HepG2 (cell line): ENCODE data around the gene TTC5. TPM values are rescaled to one million over a fixed set of nuclear protein-coding genes. Genes with fewer than 3 reads are reported as not detected.

ENCODE experiments used
- EHMT2 ChIP-seq: fragments of 200-600 bp; sonication (generic); IDR thresholded peaks from 2 replicates; pipeline ENCODE4 v1.7.0; 2017; ENCODE audit warnings: antibody characterized with exemption, low read depth, low read length, borderline replicate concordance
- FLYWCH1 ChIP-seq: sonication (generic); formaldehyde crosslinking; IDR thresholded peaks from 2 replicates; pipeline ENCODE4 v1.8.1; 2023; ENCODE audit warnings: mild to moderate bottlenecking, missing genetic modification reagents
- FOSL1 ChIP-seq: sonication (generic); formaldehyde crosslinking; IDR thresholded peaks from 2 replicates; pipeline ENCODE4 v1.9.0; 2021; ENCODE audit warnings: missing genetic modification reagents, borderline replicate concordance
- HNRNPK ChIP-seq: fragments of 200-400 bp; formaldehyde crosslinking; IDR thresholded peaks from 2 replicates; pipeline ENCODE4 v1.6.1; 2018; ENCODE audit warnings: low read length, low read depth, moderate library complexity, mild to moderate bottlenecking; ENCODE audit not compliant: poor library complexity, severe bottlenecking
- KLF12 ChIP-seq: sonication (generic); formaldehyde crosslinking; IDR thresholded peaks from 2 replicates; pipeline ENCODE4 v1.4.0; 2020; ENCODE audit warnings: missing genetic modification reagents, borderline replicate concordance
- POLR2G ChIP-seq: fragments of 200-400 bp; formaldehyde crosslinking; IDR thresholded peaks from 2 replicates; pipeline ENCODE4 v1.6.1; 2018; ENCODE audit warnings: mild to moderate bottlenecking, low read depth, low read length, moderate library complexity
- ZBTB42 ChIP-seq: sonication (generic); formaldehyde crosslinking; IDR thresholded peaks from 2 replicates; pipeline ENCODE4 v1.5.0; 2020; ENCODE audit warnings: mild to moderate bottlenecking, missing genetic modification reagents
- ZNF12 ChIP-seq: sonication (generic); formaldehyde crosslinking; IDR thresholded peaks from 2 replicates; pipeline ENCODE4 v1.5.0; 2020; ENCODE audit warnings: missing genetic modification reagents
- ZNF264 ChIP-seq: sonication (generic); formaldehyde crosslinking; IDR thresholded peaks from 2 replicates; pipeline ENCODE4 v1.4.0; 2020; ENCODE audit warnings: missing genetic modification reagents
- ZNF343 ChIP-seq: sonication (generic); formaldehyde crosslinking; IDR thresholded peaks from 2 replicates; pipeline ENCODE4 v1.4.0; 2020; ENCODE audit warnings: mild to moderate bottlenecking, missing genetic modification reagents
- ZNF615 ChIP-seq: sonication (generic); formaldehyde crosslinking; IDR thresholded peaks from 2 replicates; pipeline ENCODE4 v1.5.0; 2020; ENCODE audit warnings: mild to moderate bottlenecking, missing genetic modification reagents, borderline replicate concordance
- ZZZ3 ChIP-seq: sonication (generic); formaldehyde crosslinking; IDR thresholded peaks from 2 replicates; pipeline ENCODE4 v1.4.0; 2020; ENCODE audit warnings: missing genetic modification reagents, mild to moderate bottlenecking, borderline replicate concordance
- polyA plus RNA-seq, 8 experiments: library from polyadenylated mRNA; depleted of rRNA in 3 of 8; stranded (reverse) in 7 of 8; unstranded in 1 of 8; fragments of >200 nt; fragmentation: Illumina TruSeq in 4 of 8; extraction: Trizol in 4 of 8; gene quantifications; 2 replicates each; pipeline versions ENCODE4 v1.2.1 to v1.2.3, GENCODE V29; 2011 to 2016; ENCODE audit warnings: low read depth in 4 of 8, missing spikeins in 1 of 8, mixed read lengths in 1 of 8; ENCODE audit not compliant: insufficient read depth in 1 of 8
- total RNA-seq, 5 experiments: library from RNA; depleted of rRNA; stranded (reverse); fragments of >200 nt; fragmentation: Illumina TruSeq; extraction: Trizol; gene quantifications; 2 replicates each; pipeline ENCODE4 v1.2.3, GENCODE V29; 2016; ENCODE audit warnings: low read depth in 1 of 5
- TF ChIP-seq, protein P1 (sequence below): sonication (generic); formaldehyde crosslinking; IDR thresholded peaks from 2 replicates; pipeline ENCODE4 v1.4.0; 2020; ENCODE audit warnings: missing genetic modification reagents
- TF ChIP-seq, protein P2 (sequence below): sonication (generic); formaldehyde crosslinking; IDR thresholded peaks from 2 replicates; pipeline ENCODE4 v1.4.0; 2020; ENCODE audit warnings: mild to moderate bottlenecking, missing genetic modification reagents

The TTC5 gene
- total and polyA plus RNA-seq, 2 of the 13 experiments (the other 11 are each of a cell fraction or from before 2014, with no cell fraction given), result 8.7 to 28.5 TPM

DNA sequence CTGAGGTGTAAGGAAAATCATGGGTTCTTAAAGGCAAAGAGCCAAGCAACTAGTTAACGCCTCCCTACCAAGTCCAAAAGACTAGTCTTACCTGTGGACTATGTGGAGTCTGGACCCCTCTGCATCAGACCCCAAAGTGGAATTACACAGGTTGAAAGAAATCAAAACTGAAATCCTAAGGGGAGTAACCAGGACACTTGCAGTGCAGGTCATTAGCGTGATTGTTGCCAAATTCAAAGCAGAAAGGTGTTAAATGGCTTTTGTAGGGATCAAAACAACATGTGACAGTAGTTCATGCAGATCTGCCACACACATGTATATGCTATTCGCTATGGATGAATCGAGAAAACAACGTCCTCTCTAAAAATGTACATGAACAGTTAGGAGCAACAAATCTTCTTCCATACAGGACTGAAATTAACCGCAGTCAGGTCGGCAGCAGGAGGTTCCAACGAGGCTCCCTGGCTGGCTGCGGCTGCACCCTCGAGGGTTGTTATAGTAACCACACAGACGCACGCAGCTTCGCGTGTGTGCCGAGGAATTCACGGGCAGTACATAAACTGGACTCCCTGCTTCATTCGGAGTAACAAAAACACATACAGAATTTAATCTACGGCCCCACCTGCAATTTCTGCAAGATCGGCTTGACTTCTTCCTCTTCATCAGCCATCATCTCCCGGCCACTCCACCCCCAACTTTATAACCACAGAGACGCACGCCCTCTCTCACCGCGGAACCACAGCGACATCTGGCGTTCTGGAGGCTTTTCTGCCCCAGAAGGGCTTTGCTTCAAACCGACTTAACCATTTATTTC is at the start of gene TTC5 (continued):
- TF ChIP-seq ZNF615, result no peak
- TF ChIP-seq ZNF12 (CRISPR knock-in tag), result 0 out of 2 replicates have a peak, but pooled peaks have one; percentile 49
- TF ChIP-seq POLR2G, result peak; percentile 85
- TF ChIP-seq FOSL1 (CRISPR knock-in tag), result no peak
- no peak for TF ChIP-seq ZBTB42
- TF ChIP-seq KLF12 (CRISPR knock-in tag), result no peak
- no peak for TF ChIP-seq ZNF264
- TF ChIP-seq HNRNPK, result no peak
- TF ChIP-seq, protein P1, sequence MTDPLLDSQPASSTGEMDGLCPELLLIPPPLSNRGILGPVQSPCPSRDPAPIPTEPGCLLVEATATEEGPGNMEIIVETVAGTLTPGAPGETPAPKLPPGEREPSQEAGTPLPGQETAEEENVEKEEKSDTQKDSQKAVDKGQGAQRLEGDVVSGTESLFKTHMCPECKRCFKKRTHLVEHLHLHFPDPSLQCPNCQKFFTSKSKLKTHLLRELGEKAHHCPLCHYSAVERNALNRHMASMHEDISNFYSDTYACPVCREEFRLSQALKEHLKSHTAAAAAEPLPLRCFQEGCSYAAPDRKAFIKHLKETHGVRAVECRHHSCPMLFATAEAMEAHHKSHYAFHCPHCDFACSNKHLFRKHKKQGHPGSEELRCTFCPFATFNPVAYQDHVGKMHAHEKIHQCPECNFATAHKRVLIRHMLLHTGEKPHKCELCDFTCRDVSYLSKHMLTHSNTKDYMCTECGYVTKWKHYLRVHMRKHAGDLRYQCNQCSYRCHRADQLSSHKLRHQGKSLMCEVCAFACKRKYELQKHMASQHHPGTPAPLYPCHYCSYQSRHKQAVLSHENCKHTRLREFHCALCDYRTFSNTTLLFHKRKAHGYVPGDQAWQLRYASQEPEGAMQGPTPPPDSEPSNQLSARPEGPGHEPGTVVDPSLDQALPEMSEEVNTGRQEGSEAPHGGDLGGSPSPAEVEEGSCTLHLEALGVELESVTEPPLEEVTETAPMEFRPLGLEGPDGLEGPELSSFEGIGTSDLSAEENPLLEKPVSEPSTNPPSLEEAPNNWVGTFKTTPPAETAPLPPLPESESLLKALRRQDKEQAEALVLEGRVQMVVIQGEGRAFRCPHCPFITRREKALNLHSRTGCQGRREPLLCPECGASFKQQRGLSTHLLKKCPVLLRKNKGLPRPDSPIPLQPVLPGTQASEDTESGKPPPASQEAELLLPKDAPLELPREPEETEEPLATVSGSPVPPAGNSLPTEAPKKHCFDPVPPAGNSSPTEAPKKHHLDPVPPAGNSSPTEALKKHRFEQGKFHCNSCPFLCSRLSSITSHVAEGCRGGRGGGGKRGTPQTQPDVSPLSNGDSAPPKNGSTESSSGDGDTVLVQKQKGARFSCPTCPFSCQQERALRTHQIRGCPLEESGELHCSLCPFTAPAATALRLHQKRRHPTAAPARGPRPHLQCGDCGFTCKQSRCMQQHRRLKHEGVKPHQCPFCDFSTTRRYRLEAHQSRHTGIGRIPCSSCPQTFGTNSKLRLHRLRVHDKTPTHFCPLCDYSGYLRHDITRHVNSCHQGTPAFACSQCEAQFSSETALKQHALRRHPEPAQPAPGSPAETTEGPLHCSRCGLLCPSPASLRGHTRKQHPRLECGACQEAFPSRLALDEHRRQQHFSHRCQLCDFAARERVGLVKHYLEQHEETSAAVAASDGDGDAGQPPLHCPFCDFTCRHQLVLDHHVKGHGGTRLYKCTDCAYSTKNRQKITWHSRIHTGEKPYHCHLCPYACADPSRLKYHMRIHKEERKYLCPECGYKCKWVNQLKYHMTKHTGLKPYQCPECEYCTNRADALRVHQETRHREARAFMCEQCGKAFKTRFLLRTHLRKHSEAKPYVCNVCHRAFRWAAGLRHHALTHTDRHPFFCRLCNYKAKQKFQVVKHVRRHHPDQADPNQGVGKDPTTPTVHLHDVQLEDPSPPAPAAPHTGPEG (CRISPR knock-in tag), result no peak
- TF ChIP-seq FLYWCH1 (CRISPR knock-in tag), result no peak
- TF ChIP-seq EHMT2, result peak; percentile 69; the same call in 1 of the 2 replicates
- TF ChIP-seq ZZZ3 (CRISPR knock-in tag), result peak; percentile 89; the same call in 1 of the 2 replicates
- TF ChIP-seq, protein P2, sequence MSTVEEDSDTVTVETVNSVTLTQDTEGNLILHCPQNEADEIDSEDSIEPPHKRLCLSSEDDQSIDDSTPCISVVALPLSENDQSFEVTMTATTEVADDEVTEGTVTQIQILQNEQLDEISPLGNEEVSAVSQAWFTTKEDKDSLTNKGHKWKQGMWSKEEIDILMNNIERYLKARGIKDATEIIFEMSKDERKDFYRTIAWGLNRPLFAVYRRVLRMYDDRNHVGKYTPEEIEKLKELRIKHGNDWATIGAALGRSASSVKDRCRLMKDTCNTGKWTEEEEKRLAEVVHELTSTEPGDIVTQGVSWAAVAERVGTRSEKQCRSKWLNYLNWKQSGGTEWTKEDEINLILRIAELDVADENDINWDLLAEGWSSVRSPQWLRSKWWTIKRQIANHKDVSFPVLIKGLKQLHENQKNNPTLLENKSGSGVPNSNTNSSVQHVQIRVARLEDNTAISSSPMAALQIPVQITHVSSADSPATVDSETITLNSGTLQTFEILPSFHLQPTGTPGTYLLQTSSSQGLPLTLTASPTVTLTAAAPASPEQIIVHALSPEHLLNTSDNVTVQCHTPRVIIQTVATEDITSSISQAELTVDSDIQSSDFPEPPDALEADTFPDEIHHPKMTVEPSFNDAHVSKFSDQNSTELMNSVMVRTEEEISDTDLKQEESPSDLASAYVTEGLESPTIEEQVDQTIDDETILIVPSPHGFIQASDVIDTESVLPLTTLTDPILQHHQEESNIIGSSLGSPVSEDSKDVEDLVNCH (CRISPR knock-in tag), result no peak
- TF ChIP-seq ZNF343 (CRISPR knock-in tag), result 0 out of 2 replicates have a peak, but pooled peaks have one; percentile 69
